ENCODE results near the gene TMEM25. TPM values are rescaled to one million over a fixed set of nuclear protein-coding genes. Genes with fewer than 3 reads are reported as not detected.

Gene TMEM25
- total RNA-seq, 1 donor from 2014 or later = 9.5 TPM

GRCh38 chr11:118524356-118524755 is 6.6 kb upstream of the TMEM25 start:
- peaks cover 6% of the 10 kb centered on the region for H3K4me1 Mint-ChIP-seq (ENCODE audit: low read depth)
- H3K9me3 Mint-ChIP-seq = no peaks in the 10 kb centered on the region
- no peaks in the 10 kb centered on the region for H3K27me3 Mint-ChIP-seq (ENCODE audit: low read depth)
- intact Hi-C loops (cut with micrococcal nuclease) = no loop called here
- peaks cover 37% of the 10 kb centered on the region for H3K36me3 Mint-ChIP-seq (ENCODE audit: low read depth)
- no peak for DNase-seq (ENCODE audit: low spot score)
- H3K27ac Mint-ChIP-seq = no peak overlapping the region
- H3K4me3 Mint-ChIP-seq (ENCODE audit: low read depth) = no peak overlapping the region

GRCh38 chr11:118524757-118525470 is 6.1 kb upstream of the TMEM25 start:
- H3K27me3 Mint-ChIP-seq (ENCODE audit: low read depth) = no peaks in the 10 kb centered on the region
- no peak for DNase-seq (ENCODE audit: low spot score)
- no peak overlapping the region for H3K4me3 Mint-ChIP-seq (ENCODE audit: low read depth)
- intact Hi-C loops (cut with micrococcal nuclease) = no loop called here
- H3K27ac Mint-ChIP-seq = no peak overlapping the region
- H3K9me3 Mint-ChIP-seq = no peaks in the 10 kb centered on the region
- peaks cover 10% of the 10 kb centered on the region for H3K4me1 Mint-ChIP-seq (ENCODE audit: low read depth)
- H3K36me3 Mint-ChIP-seq (ENCODE audit: low read depth) = peaks cover 32% of the 10 kb centered on the region

GRCh38 chr11:118526688-118527087 is 4.3 kb upstream of the TMEM25 start:
- no peak overlapping the region for H3K27ac Mint-ChIP-seq
- intact Hi-C loops (cut with micrococcal nuclease) = no loop called here

GRCh38 chr11:118527109-118527508 is 3.9 kb upstream of the TMEM25 start, which contains the start of gene TTC36:
TTC36 (plus strand) TSS chr11:118527474; CDS start chr11:118527495, 21 bp downstream.
- H3K4me1 Mint-ChIP-seq (ENCODE audit: low read depth) = peaks cover 19% of the 10 kb centered on the region
- no peaks in the 10 kb centered on the region for H3K9me3 Mint-ChIP-seq
- H3K27ac Mint-ChIP-seq = no peak within 1 kb of the TSS
- H3K27me3 Mint-ChIP-seq (ENCODE audit: low read depth) = no peaks in the 10 kb centered on the region
- H3K4me3 Mint-ChIP-seq (ENCODE audit: low read depth) = no peak within 1 kb of the TSS
- H3K36me3 Mint-ChIP-seq (ENCODE audit: low read depth) = peaks cover 16% of the 10 kb centered on the region
- no peak for DNase-seq (ENCODE audit: low spot score)
- intact Hi-C loops (cut with micrococcal nuclease) = no loop called here

More at GRCh38 chr11:118526688-118527087, 4.3 kb upstream of the TMEM25 start:
- Mint-ChIP-seq H3K27me3 (ENCODE audit: low read depth) (no peaks in the 10 kb centered on the region), H3K4me1 (ENCODE audit: low read depth) (peaks cover 18% of the 10 kb centered on the region), H3K9me3 (no peaks in the 10 kb centered on the region), H3K36me3 (ENCODE audit: low read depth) (peaks cover 20% of the 10 kb centered on the region), H3K4me3 (ENCODE audit: low read depth) (no peak overlapping the region)
- DNase-seq (ENCODE audit: low spot score) = no peak

- Mint-ChIP-seq H3K27me3 (ENCODE audit: low read depth) (no peaks in the 10 kb centered on the region), H3K4me1 (ENCODE audit: low read depth) (peaks cover 19% of the 10 kb centered on the region), H3K27ac (no peak overlapping the region), H3K9me3 (no peaks in the 10 kb centered on the region), H3K36me3 (ENCODE audit: low read depth) (peaks cover 7% of the 10 kb centered on the region), H3K4me3 (ENCODE audit: low read depth) (no peak overlapping the region)
- intact Hi-C loops (cut with micrococcal nuclease) = no loop called here
- no peak for DNase-seq (ENCODE audit: low spot score)
Observed at GRCh38 chr11:118528511-118528910, 2.5 kb upstream of the TMEM25 start.

GRCh38 chr11:118529584-118530175 is 1.3 kb upstream of the TMEM25 start:
- Mint-ChIP-seq H3K4me1 (ENCODE audit: low read depth) (peaks cover 19% of the 10 kb centered on the region), H3K27me3 (ENCODE audit: low read depth) (no peaks in the 10 kb centered on the region), H3K27ac (no peak overlapping the region), H3K4me3 (ENCODE audit: low read depth) (peak overlapping the region; percentile 82), H3K9me3 (no peaks in the 10 kb centered on the region), H3K36me3 (ENCODE audit: low read depth) (peaks cover 3% of the 10 kb centered on the region)
- no peak for DNase-seq (ENCODE audit: low spot score)
- intact Hi-C loops (cut with micrococcal nuclease) = loop anchor here (2.0 kb wide), 1 partner anchor 37 kb away; no protein-coding TSS in a partner anchor

- intact Hi-C loops (cut with micrococcal nuclease) = loop anchor here (2.0 kb wide), 1 partner anchor 37 kb away; no protein-coding TSS in a partner anchor
Observed at GRCh38 chr11:118530180-118530682, 761 bp upstream of the TMEM25 start.

GRCh38 chr11:118531597-118532084 is 649 bp downstream of the TMEM25 start:
- H3K36me3 Mint-ChIP-seq (ENCODE audit: low read depth) = no peaks in the 10 kb centered on the region
- intact Hi-C loops (cut with micrococcal nuclease) = loop anchor here (2.0 kb wide), 1 partner anchor 35 kb away; no protein-coding TSS in a partner anchor
- H3K9me3 Mint-ChIP-seq = no peaks in the 10 kb centered on the region
- H3K27me3 Mint-ChIP-seq (ENCODE audit: low read depth) = no peaks in the 10 kb centered on the region
- DNase-seq (ENCODE audit: low spot score) = no peak
- H3K4me3 Mint-ChIP-seq (ENCODE audit: low read depth) = peak overlapping the region; percentile 87
- peaks cover 18% of the 10 kb centered on the region for H3K4me1 Mint-ChIP-seq (ENCODE audit: low read depth)
- peak overlapping the region; percentile 69 for H3K27ac Mint-ChIP-seq

More at GRCh38 chr11:118530180-118530682, 761 bp upstream of the TMEM25 start:
- no peak for DNase-seq (ENCODE audit: low spot score)
- H3K27ac Mint-ChIP-seq = peak overlapping the region; percentile 22
- H3K9me3 Mint-ChIP-seq = no peaks in the 10 kb centered on the region
- H3K27me3 Mint-ChIP-seq (ENCODE audit: low read depth) = no peaks in the 10 kb centered on the region
- H3K4me3 Mint-ChIP-seq (ENCODE audit: low read depth) = peak overlapping the region; percentile 82
- H3K4me1 Mint-ChIP-seq (ENCODE audit: low read depth) = peaks cover 18% of the 10 kb centered on the region
- no peaks in the 10 kb centered on the region for H3K36me3 Mint-ChIP-seq (ENCODE audit: low read depth)

GRCh38 chr11:118532091-118532490 is 1.1 kb downstream of the TMEM25 start:
- intact Hi-C loops (cut with micrococcal nuclease) = no loop called here
- no peaks in the 10 kb centered on the region for H3K36me3 Mint-ChIP-seq (ENCODE audit: low read depth)
- no peaks in the 10 kb centered on the region for H3K27me3 Mint-ChIP-seq (ENCODE audit: low read depth)
- no peak for DNase-seq (ENCODE audit: low spot score)
- peaks cover 18% of the 10 kb centered on the region for H3K4me1 Mint-ChIP-seq (ENCODE audit: low read depth)
- H3K9me3 Mint-ChIP-seq = no peaks in the 10 kb centered on the region
- peak overlapping the region; percentile 69 for H3K27ac Mint-ChIP-seq
- peak overlapping the region; percentile 87 for H3K4me3 Mint-ChIP-seq (ENCODE audit: low read depth)

- Mint-ChIP-seq H3K36me3 (ENCODE audit: low read depth) (no peaks in the 10 kb centered on the region), H3K4me3 (ENCODE audit: low read depth) (no peak overlapping the region), H3K9me3 (no peaks in the 10 kb centered on the region), H3K4me1 (ENCODE audit: low read depth) (peaks cover 18% of the 10 kb centered on the region), H3K27me3 (ENCODE audit: low read depth) (no peaks in the 10 kb centered on the region), H3K27ac (no peak overlapping the region)
- intact Hi-C loops (cut with micrococcal nuclease) = no loop called here
- no peak for DNase-seq (ENCODE audit: low spot score)
Observed at GRCh38 chr11:118532852-118533768, 2.1 kb downstream of the TMEM25 start.

GRCh38 chr11:118533769-118534729 is 3.1 kb downstream of the TMEM25 start:
- H3K27ac Mint-ChIP-seq = no peak overlapping the region
- no peak overlapping the region for H3K4me3 Mint-ChIP-seq (ENCODE audit: low read depth)
- intact Hi-C loops (cut with micrococcal nuclease) = no loop called here

More at GRCh38 chr11:118533769-118534729, 3.1 kb downstream of the TMEM25 start:
- Mint-ChIP-seq H3K4me1 (ENCODE audit: low read depth) (peaks cover 16% of the 10 kb centered on the region), H3K27me3 (ENCODE audit: low read depth) (no peaks in the 10 kb centered on the region), H3K9me3 (no peaks in the 10 kb centered on the region), H3K36me3 (ENCODE audit: low read depth) (no peaks in the 10 kb centered on the region)
- DNase-seq (ENCODE audit: low spot score) = no peak
